Measurements from ENCODE around the gene STT3A.
A peak's percentile ranks its signal among the peaks of the same experiment; 100 is the strongest.

STT3A gene

GRCh38 chr11:125591649-125592304, 875 bp upstream of the STT3A start:
- peak; percentile 96 for DNase-seq

- DNase-seq, result peak; percentile 38
Observed at GRCh38 chr11:125593114-125593820, 615 bp downstream of the STT3A start.

- DNase-seq, result peak; percentile 26
Observed at GRCh38 chr11:125594958-125595357, 2.3 kb downstream of the STT3A start.

GRCh38 chr11:125600663-125601062, 8.0 kb downstream of the STT3A start:
- DNase-seq, result no peak

- no peak for DNase-seq
Observed at GRCh38 chr11:125603207-125603606, 10.6 kb downstream of the STT3A start.

- DNase-seq, result no peak
Observed at GRCh38 chr11:125605417-125605816, 12.8 kb downstream of the STT3A start.

GRCh38 chr11:125609545-125609944, 16.9 kb downstream of the STT3A start:
- DNase-seq, result no peak

DNA sequence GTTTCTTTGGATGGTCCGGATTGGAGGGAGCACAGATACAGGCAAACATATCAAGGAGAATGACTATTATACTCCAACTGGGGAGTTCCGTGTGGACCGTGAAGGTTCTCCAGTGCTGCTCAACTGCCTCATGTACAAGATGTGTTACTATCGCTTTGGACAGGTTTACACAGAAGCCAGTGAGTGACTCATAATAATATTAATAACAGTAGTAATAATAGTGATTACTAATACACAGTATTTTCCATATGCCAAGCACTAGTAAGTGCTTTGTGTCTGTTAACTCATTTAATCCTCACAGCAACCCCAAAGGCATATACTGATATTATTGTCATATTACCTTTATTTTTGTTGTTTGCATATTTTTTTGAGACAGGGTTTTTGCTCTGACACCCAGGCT, 25.7 kb downstream of the STT3A start:
- DNase-seq, result no peak

- no peak for DNase-seq
Observed at GRCh38 chr11:125621995-125622394, 29.3 kb downstream of the STT3A start.

GRCh38 chr11:125623064-125623463, 30.4 kb downstream of the STT3A start:
- no peak for DNase-seq

DNA sequence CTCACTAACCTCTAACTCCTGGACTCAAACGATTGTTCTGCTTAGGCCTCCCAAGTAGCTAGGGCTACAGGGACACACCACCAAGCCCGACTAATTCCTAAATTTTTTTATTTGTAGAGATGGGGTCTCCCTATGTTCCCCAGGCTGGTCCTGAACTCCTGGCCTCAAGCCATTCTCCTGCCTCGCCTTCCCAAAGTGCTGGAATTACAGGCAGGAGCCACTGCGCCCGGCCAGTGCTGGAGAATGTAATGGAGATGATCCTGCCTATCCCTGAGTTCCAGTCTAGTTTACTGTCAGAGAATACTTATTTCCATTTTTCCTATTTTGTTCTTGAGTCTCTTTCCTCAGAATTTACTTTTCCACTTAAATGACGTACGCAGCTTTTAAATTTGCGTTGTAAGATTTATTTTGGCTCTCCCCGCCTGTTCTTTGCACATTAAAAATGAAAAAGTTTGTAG, 32.1 kb downstream of the STT3A start, which contains the start of gene CHEK1:
Gene CHEK1 (plus strand): TSS at position 408 of the 458 bp plus-strand sequence. CDS start 1,606 bp downstream, outside the sequence.
- DNase-seq, result no peak

GRCh38 chr11:125625225-125625629, 32.6 kb downstream of the STT3A start:
- DNase-seq, result no peak

GRCh38 chr11:125625630-125626287, 33.1 kb downstream of the STT3A start:
- peak; percentile 87 for DNase-seq

DNA sequence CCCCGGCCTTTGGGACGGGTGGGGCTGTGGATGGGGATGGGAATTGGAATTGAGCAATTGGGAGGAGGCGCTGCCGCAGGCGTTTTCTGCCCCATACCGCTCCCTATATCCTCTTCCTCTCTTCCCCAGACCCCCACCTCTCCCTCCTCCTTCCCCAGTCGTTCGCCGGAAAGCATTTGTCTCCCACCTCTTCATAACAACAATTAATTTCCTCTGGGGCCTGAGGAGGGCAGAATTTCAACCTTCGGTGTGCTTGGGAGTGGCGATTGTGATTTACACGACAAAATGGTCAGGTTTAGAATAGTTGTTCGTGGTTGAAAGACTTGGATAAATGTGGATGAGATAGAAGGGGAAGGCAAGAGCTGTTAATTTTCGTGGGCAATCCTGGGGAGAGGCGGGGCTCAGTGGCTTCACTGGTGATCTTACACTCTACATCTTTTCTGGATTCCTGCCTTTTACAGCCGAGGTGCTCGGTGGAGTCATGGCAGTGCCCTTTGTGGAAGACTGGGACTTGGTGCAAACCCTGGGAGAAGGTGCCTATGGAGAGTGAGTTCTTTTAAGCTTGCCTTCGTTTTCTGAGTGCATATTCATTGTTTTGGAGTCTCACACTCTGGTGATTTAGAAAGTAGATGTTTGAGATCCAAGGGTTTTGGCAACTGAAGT, 33.8 kb downstream of the STT3A start:
- no peak for DNase-seq

- no peak for DNase-seq
Observed at GRCh38 chr11:125627236-125627910, 34.7 kb downstream of the STT3A start.

DNA sequence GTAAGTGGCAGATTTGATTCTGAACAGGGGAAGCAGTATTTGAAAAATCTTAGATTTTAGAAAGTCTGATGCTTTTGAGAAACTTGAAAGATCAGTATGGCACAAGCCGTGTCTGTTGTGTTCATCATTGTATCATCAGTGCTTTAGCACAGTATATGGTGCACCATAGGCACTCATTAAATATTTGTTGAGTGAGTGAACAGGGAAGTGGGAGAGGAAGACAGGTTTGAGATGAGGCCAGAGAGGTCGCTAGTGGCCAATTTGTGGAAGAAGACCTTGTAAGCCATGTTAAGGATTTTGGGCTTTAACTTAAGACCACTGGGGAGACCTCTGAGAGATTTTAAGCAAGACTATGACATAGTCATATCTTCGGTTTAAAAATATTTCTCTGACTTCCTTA, 45.2 kb downstream of the STT3A start:
- DNase-seq, result no peak

- no peak for DNase-seq
Observed at GRCh38 chr11:125638315-125638714, 45.7 kb downstream of the STT3A start.

DNA sequence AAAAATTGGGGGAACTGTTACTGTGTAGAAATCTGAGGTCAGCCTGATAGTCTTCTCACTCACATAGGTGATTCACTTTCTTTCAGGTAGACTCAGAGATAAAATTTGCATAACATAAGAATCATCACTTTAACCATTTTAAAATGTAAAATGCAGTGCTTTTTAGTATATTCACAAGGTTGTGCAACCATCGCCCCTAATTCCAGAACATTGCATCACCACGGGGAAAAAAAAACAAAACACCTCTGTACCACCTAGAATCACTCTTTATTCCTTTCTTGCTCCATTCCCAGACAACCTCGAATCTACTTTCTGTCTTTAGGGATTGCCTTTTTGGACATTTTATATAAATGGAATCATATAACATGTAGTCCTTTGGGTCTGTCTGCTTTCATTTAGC, 53.2 kb downstream of the STT3A start:
- DNase-seq, result no peak

DNA sequence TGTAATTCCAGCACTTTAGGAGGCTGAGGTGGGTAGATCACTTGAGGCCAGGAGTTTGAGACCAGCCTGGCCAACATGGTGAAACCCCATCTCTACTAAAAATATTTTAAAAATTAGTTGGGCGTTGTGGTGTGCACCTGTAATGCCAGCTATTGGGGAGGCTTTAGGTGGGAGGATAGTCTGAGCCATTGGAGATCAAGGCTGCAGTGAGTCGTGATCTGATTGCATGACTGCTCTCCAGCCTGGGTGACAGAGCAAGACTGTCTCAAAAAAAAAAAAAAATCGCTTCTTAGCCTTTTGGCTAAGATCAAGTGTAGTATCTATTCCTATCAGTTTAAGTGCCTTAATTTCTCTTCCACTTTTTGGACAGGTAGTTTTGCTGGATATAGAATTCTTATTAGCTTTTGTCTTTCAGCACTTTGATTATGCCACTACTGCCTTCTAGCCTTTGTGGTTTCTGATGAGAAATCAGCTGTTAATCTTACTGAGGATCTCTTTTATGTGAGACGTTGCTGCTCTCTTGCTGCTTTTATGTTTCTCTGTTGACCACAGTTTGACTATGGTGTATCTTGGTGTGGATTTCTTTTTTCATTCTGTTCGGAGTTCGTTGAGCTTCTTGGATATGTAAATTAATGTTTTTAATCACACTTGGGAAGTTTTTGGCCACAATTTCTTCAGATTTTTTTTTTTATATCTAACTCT, 57.0 kb downstream of the STT3A start:
- DNase-seq, result no peak

- no peak for DNase-seq
Observed at GRCh38 chr11:125662689-125663088, 70.0 kb downstream of the STT3A start.

- DNase-seq, result no peak
Observed at GRCh38 chr11:125663910-125664309, 71.3 kb downstream of the STT3A start.

DNA sequence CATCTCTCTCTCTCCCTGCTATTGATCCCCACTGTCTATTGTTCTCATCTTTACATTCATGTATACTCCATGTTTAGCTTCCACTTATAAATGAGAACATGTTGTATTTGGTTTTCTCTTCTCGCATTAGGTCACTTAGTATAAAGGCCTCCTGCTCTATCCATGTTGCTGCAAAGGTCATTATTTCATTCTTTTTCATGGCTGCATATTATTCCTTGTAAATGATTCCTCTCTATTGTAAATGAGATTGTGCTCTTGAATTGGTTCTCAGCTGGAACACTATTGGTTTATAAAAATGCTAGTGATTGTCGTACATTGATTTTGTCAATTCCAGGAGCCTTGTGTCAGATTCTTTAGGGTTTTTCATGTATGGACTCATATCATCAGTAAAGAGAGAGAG, 74.5 kb downstream of the STT3A start:
- no peak for DNase-seq
